ENCODE data around the gene MVB12B. TPM values are rescaled to one million over a fixed set of nuclear protein-coding genes. Genes with fewer than 3 reads are reported as not detected.

MVB12B gene
- total and polyA plus RNA-seq, 3 donors from 2014 or later, result 13.6 to 30.7 (median 26.2) TPM

GRCh38 chr9:126413391-126414068 is 86.9 kb downstream of the MVB12B start:
- TF ChIP-seq POLR2A (IDR thresholded peaks at IDR 0.05) (no peak), CTCF (IDR thresholded peaks at IDR 0.05) (no peak)
- 89 to 91% methylated on average over 7 of the region's 7 CpGs for WGBS, 2 donors

GRCh38 chr9:126415741-126416370 is 89.2 kb downstream of the MVB12B start:
- no peaks in the 10 kb centered on the region for H3K9me3 ChIP-seq
- DNase-seq, result no peak
- WGBS, 2 donors, result 83 to 91% methylated on average over 13 to 16 of the region's 16 CpGs
- H3K27ac ChIP-seq, result no peak overlapping the region
- no peaks in the 10 kb centered on the region for H3K36me3 ChIP-seq (ENCODE audit: low read depth, missing control alignments)
- peaks cover 6% of the 10 kb centered on the region for H3K4me1 ChIP-seq
- intact Hi-C loops (cut with DNase I; ENCODE audit: low total_unique reads), result no loop called here
- H3K27me3 ChIP-seq, result no peaks in the 10 kb centered on the region
- no peak overlapping the region for H3K4me3 ChIP-seq
- TF ChIP-seq CTCF (IDR thresholded peaks at IDR 0.05) (no peak), POLR2A (IDR thresholded peaks at IDR 0.05) (no peak)

More at GRCh38 chr9:126413391-126414068, 86.9 kb downstream of the MVB12B start:
- Histone ChIP-seq H3K27me3 (no peaks in the 10 kb centered on the region), H3K9me3 (no peaks in the 10 kb centered on the region), H3K36me3 (ENCODE audit: low read depth, missing control alignments) (no peaks in the 10 kb centered on the region), H3K27ac (no peak overlapping the region), H3K4me3 (no peak overlapping the region), H3K4me1 (no peaks in the 10 kb centered on the region)
- DNase-seq, result no peak
- intact Hi-C loops (cut with DNase I; ENCODE audit: low total_unique reads), result no loop called here

GRCh38 chr9:126417043-126417442 is 90.4 kb downstream of the MVB12B start:
- intact Hi-C loops (cut with DNase I; ENCODE audit: low total_unique reads), result no loop called here
- Histone ChIP-seq H3K4me1 (peaks cover 11% of the 10 kb centered on the region), H3K27me3 (no peaks in the 10 kb centered on the region), H3K9me3 (no peaks in the 10 kb centered on the region), H3K4me3 (no peak overlapping the region), H3K27ac (no peak overlapping the region), H3K36me3 (ENCODE audit: low read depth, missing control alignments) (no peaks in the 10 kb centered on the region)
- TF ChIP-seq CTCF (IDR thresholded peaks at IDR 0.05) (no peak), POLR2A (IDR thresholded peaks at IDR 0.05) (no peak)
- DNase-seq, result no peak

GRCh38 chr9:126417684-126418083 is 91.1 kb downstream of the MVB12B start:
- DNase-seq, result no peak
- Histone ChIP-seq H3K4me1 (peaks cover 13% of the 10 kb centered on the region), H3K27me3 (no peaks in the 10 kb centered on the region), H3K4me3 (no peak overlapping the region), H3K27ac (no peak overlapping the region), H3K36me3 (ENCODE audit: low read depth, missing control alignments) (no peaks in the 10 kb centered on the region), H3K9me3 (no peaks in the 10 kb centered on the region)
- 94 to 97% methylated on average over 2 of the region's 2 CpGs for WGBS, 2 donors
- intact Hi-C loops (cut with DNase I; ENCODE audit: low total_unique reads), result no loop called here
- TF ChIP-seq POLR2A (IDR thresholded peaks at IDR 0.05), result no peak
- TF ChIP-seq CTCF (IDR thresholded peaks at IDR 0.05), result no peak

GRCh38 chr9:126418608-126419007 is 92.0 kb downstream of the MVB12B start:
- no peaks in the 10 kb centered on the region for H3K36me3 ChIP-seq (ENCODE audit: low read depth, missing control alignments)

More at GRCh38 chr9:126418608-126419007, 92.0 kb downstream of the MVB12B start:
- no peak for DNase-seq
- no peak for TF ChIP-seq POLR2A (IDR thresholded peaks at IDR 0.05)
- TF ChIP-seq CTCF (IDR thresholded peaks at IDR 0.05), result no peak
- H3K27me3 ChIP-seq, result no peaks in the 10 kb centered on the region
- intact Hi-C loops (cut with DNase I; ENCODE audit: low total_unique reads), result no loop called here
- H3K9me3 ChIP-seq, result no peaks in the 10 kb centered on the region
- 91 to 95% methylated on average over 6 of the region's 6 CpGs for WGBS, 2 donors
- H3K27ac ChIP-seq, result no peak overlapping the region
- peaks cover 17% of the 10 kb centered on the region for H3K4me1 ChIP-seq
- H3K4me3 ChIP-seq, result no peak overlapping the region

Data from testis (tissue), 3 donors.